HG03575 (cell line): ENCODE measurements around the gene HSFY1.
"Not testable (repeated sequence)": the region's sequence is repeated elsewhere in the genome, so short reads cannot be mapped to it uniquely, and the experiment has no call there.

Experiments
- ATAC-seq: cut with Tn5 transposase; IDR thresholded peaks from one replicate; pipeline ENCODE4 v1.9.1; 2021; ENCODE audit not compliant: unreplicated experiment, insufficient number of reproducible peaks, low FRiP score; ENCODE audit errors: extremely low read depth

The HSFY1 gene

GRCh38 chrY:18546420-18546819 lies at the start of gene HSFY1:
TSS of gene HSFY1 (plus strand) at chrY:18546720. CDS start at chrY:18546788, 68 bp downstream.
- not testable (repeated sequence) for ATAC-seq

GRCh38 chrY:18504266-18504665 lies 42.3 kb upstream of the HSFY1 start:
- not testable (repeated sequence) for ATAC-seq

GRCh38 chrY:18530995-18531655 lies 15.4 kb upstream of the HSFY1 start:
- ATAC-seq, result not testable (repeated sequence)

GRCh38 chrY:18538952-18539351 lies 7.6 kb upstream of the HSFY1 start:
- ATAC-seq, result not testable (repeated sequence)

- not testable (repeated sequence) for ATAC-seq
Measured at GRCh38 chrY:18553132-18553531, 6.6 kb downstream of the HSFY1 start.

GRCh38 chrY:18565915-18566314 lies 19.4 kb downstream of the HSFY1 start:
- ATAC-seq, result not testable (repeated sequence)
